Heart right ventricle (tissue), 16 donors: ENCODE measurements around the gene CPTP. TPM values are rescaled to one million over a fixed set of nuclear protein-coding genes. Genes with fewer than 3 reads are reported as not detected.

ENCODE experiments used
- ATAC-seq, 8 donors: fragments of 200-7000 bp; cut with Tn5 transposase; one replicate each; pipeline ENCODE4 v1.9.1; 2020; ENCODE audit warnings: mild to moderate bottlenecking in 8 of 8, moderate library complexity in 8 of 8, moderate number of reproducible peaks in 1 of 8
- DNase-seq, 2 donors: peaks; one replicate each; pipeline ENCODE4 v3.0.0-alpha.2; 2020
- H3K27ac ChIP-seq, 10 donors: fragments of 200-600 bp; sonication (generic) in 2 of 10; one replicate each; pipeline versions ENCODE4 v1.5.0 to v1.8.0; 2020 to 2022; ENCODE audit warnings: mild to moderate bottlenecking in 3 of 10
- H3K27me3 ChIP-seq, 7 donors: fragments of 200-600 bp; one replicate each; pipeline ENCODE4 v1.8.0; 2021 to 2022; ENCODE audit warnings: mild to moderate bottlenecking in 2 of 7
- H3K36me3 ChIP-seq, 9 donors: fragments of 200-600 bp; sonication (generic) in 1 of 9; one replicate each; pipeline versions ENCODE4 v1.5.0 to v1.8.0; 2020 to 2022; ENCODE audit warnings: mild to moderate bottlenecking in 2 of 9
- H3K4me1 ChIP-seq, 9 donors: fragments of 200-600 bp; sonication (generic) in 1 of 9; one replicate each; pipeline versions ENCODE4 v1.5.0 to v1.8.0; 2020 to 2022; ENCODE audit warnings: mild to moderate bottlenecking in 4 of 9
- H3K4me3 ChIP-seq, 10 donors: fragments of 200-600 bp; sonication (generic) in 2 of 10; one replicate each; pipeline versions ENCODE4 v1.5.0 to v1.8.0; 2020 to 2022; ENCODE audit warnings: mild to moderate bottlenecking in 7 of 10, moderate library complexity in 2 of 10
- H3K9me3 ChIP-seq, 11 donors: fragments of 200-600 bp in 10 of 11; sonication (generic) in 2 of 11; one replicate each; pipeline versions ENCODE4 v1.5.0 to v1.8.0; 2013 to 2022; ENCODE audit warnings: mild to moderate bottlenecking in 2 of 11, control low read depth in 1 of 11, moderate library complexity in 1 of 11
- WGBS, 2 donors: extraction: QIAGEN DNeasy Blood & Tissue Kit; methylation state at CpG; one replicate each; pipeline ENCODE4 v1.1.7; 2013; ENCODE audit warnings: inconsistent platforms in 1 of 2; 5-methylcytosine and 5-hydroxymethylcytosine counted together
- intact Hi-C, 10 donors: fragments of 100-400 bp; cut with DNase I; formaldehyde crosslinking; loops; one replicate each; pipeline versions ENCODE4 v1.11.1 to v1.14.2; 2022
- polyA plus RNA-seq, 2 donors: library from polyadenylated mRNA; stranded (reverse); fragments of 200-250 nt; gene quantifications; one replicate each; pipeline ENCODE4 v1.2.3, GENCODE V29; 2013
- total RNA-seq, 10 donors: library from RNA; stranded (reverse); fragmentation: NEBNext Ultra II Directional in 3 of 10; extraction: Animal tissue kit (Norgen Biotek cat#: 25700) in 3 of 10; gene quantifications; one replicate each; pipeline versions ENCODE4 v1.2.1 to v1.2.4, GENCODE V29; 2021 to 2023
- TF ChIP-seq, protein P1 (sequence below), 9 donors: fragments of 200-600 bp; sonication (generic) in 2 of 9; IDR thresholded peaks; one replicate each; pipeline versions ENCODE4 v1.5.0 to v1.8.0; 2021 to 2022; ENCODE audit warnings: antibody characterized with exemption in 9 of 9, mild to moderate bottlenecking in 5 of 9, moderate library complexity in 1 of 9
- donor health status: Arrhythmogenic right ventricular cardiomyopathy.
- donor health status: ischemic (EF 13 %, LVEDD 7.1; RV severe dilation, severe dysfunction).
- donor health status: healthy with polysubstance abuse.
- donor health status: DM: no; HTN: yes; CAD: no.
- donor health status: DM: no; HTN: no; CAD: no.
- donor health status: ischemic (EF 25% LVEDD 6.9; RV normal size, moderate dysfunction).
- donor health status: ischemic (EF 25% LVEDD 5.7; RV mildly dilated, moderate dysfunction).
- donor health status: healthy.
- donor health status: DM: yes; HTN: yes; CAD: no.
- donor health status: Ischemic cardiomyopathy.
- donor health status: ischemic (EF 35%, LVEDD 5.7; RV mildly dilated, moderate dysfunction).
- donor health status: nonischemic (EF 11% LVEDD 7.7; RV severe dilation, severe dysfunction).
- donor health status: DM: yes; HTN: yes; CAD: no.
- donor health status: PGD.
- donor health status: ischemic (EF 29% LVEDD 5.4; RV normal size, mild dysfunction).
- donor health status: nonischemic (EF 23%, LVEDD 6.1; RV moderate dilation, normal function).

CPTP gene
- total and polyA plus RNA-seq, 12 donors = 49.4 to 222 (median 65.4) TPM

DNA sequence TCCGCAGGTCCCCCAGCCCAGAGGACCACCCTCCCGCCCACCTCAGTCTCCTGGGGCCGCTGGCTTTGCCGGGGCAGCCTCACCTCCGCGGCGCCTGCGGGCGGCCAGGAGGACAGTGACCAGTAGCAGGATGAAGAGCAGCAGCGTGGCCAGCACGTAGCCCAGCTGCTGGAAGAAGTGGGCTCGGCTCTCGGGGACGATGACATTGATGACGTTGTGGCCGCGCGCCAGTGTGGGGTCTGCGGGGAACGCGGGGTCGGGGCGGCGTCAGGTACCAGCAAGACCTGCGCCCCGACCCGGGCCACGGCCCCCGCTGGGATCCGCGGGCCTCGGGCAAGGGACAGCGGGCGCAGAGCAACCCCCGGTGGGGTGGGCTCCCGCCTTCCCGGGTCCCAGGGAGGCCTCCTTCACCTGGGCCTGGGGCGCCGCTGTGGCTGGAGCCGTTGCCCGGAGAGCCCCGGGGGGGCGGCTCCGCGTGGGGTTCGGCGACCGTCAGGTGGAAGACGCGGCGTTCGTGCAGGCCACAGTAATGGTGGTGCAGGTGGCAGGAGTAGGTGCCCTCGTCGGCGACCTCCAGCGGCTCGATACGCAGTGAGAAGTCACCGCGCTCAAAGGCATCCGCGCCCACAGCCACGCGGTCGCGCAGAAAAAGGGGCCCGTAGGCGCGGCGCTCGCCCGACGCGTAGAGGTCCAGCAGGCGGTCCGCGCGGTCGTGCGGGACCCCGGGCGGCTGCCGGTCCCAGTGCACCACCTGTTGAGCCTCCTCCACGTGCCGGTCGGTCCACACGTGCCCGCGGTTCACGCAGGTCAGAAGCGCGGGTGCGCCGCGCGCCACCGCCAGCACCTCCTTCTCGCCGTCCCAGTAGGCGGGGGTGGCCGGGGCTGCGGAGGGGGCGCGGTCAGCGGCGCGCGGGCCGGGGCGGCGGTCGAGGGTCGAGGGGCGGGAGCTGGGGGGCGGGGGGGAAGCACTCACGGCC is 30.0 kb downstream of the CPTP start:
- intact Hi-C loops = loop anchor here in 1 of 10 donors (5.0 kb wide), 1 partner anchor 237 kb away; the partner anchor contains the start of gene C1orf159

DNA sequence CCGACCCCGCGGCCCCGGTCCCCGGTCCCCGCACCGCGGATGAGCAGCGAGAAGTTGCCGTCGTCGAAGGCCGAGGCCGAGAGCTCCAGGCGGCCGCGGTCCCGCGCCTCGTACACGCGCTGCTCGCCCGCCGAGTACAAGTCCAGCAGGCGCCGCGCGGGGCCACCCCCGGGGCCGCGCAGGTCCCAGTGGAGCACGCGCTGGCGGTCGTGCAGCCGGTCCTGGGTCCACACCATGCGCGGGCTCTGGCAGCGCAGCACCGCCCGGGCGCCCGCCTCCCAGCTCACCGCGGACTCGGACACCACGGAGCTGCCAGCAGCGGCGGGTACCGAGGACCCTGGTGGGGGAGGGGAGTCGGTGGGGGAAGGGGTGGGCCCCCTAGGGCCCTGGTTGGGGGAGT is 30.8 kb downstream of the CPTP start:
- peak overlapping the region in 8 of 10 donors; percentile 14 to 69 (median 40) for H3K4me3 ChIP-seq
- peaks cover 0 to 19% (median 0%) of the 10 kb centered on the region in 9 donors for H3K36me3 ChIP-seq
- H3K27ac ChIP-seq = peak overlapping the region in 3 of 10 donors; percentile 20 to 36 (median 34)
- TF ChIP-seq, protein P1, sequence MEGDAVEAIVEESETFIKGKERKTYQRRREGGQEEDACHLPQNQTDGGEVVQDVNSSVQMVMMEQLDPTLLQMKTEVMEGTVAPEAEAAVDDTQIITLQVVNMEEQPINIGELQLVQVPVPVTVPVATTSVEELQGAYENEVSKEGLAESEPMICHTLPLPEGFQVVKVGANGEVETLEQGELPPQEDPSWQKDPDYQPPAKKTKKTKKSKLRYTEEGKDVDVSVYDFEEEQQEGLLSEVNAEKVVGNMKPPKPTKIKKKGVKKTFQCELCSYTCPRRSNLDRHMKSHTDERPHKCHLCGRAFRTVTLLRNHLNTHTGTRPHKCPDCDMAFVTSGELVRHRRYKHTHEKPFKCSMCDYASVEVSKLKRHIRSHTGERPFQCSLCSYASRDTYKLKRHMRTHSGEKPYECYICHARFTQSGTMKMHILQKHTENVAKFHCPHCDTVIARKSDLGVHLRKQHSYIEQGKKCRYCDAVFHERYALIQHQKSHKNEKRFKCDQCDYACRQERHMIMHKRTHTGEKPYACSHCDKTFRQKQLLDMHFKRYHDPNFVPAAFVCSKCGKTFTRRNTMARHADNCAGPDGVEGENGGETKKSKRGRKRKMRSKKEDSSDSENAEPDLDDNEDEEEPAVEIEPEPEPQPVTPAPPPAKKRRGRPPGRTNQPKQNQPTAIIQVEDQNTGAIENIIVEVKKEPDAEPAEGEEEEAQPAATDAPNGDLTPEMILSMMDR (IDR thresholded peaks at IDR 0.05) = no peak
- DNase-seq (peak; percentile 23 to 62), ATAC-seq (peak in 1 of 8 donors; percentile 5)
- no peaks in the 10 kb centered on the region for H3K9me3 ChIP-seq
- H3K27me3 ChIP-seq = peaks cover 0 to 84% (median 57%) of the 10 kb centered on the region in 7 donors
- WGBS, 2 donors = 3 to 8% methylated on average over 44 to 52 of the region's 52 CpGs
- H3K4me1 ChIP-seq = peaks cover 14 to 71% (median 50%) of the 10 kb centered on the region in 9 donors
- intact Hi-C loops = loop anchor here in 1 of 10 donors (5.0 kb wide), 1 partner anchor 238 kb away; the partner anchor contains the start of gene C1orf159

More for the DNA sequence above, 30.0 kb downstream of the CPTP start:
- 25 to 33% methylated on average over 102 to 116 of the region's 116 CpGs for WGBS, 2 donors
- Histone ChIP-seq H3K9me3 (no peaks in the 10 kb centered on the region), H3K27me3 (peaks cover 0 to 75% (median 57%) of the 10 kb centered on the region in 7 donors), H3K4me3 (peak overlapping the region in 6 of 10 donors; percentile 27 to 69 (median 42)), H3K36me3 (peaks cover 0 to 19% (median 0%) of the 10 kb centered on the region in 9 donors), H3K4me1 (peaks cover 14 to 63% (median 46%) of the 10 kb centered on the region in 9 donors), H3K27ac (peak overlapping the region in 2 of 10 donors; percentile 20 to 75)
- ATAC-seq (no peak), DNase-seq (peak in 1 of 2 donors; percentile 20)
- TF ChIP-seq, protein P1 (IDR thresholded peaks at IDR 0.05) = no peak

DNA sequence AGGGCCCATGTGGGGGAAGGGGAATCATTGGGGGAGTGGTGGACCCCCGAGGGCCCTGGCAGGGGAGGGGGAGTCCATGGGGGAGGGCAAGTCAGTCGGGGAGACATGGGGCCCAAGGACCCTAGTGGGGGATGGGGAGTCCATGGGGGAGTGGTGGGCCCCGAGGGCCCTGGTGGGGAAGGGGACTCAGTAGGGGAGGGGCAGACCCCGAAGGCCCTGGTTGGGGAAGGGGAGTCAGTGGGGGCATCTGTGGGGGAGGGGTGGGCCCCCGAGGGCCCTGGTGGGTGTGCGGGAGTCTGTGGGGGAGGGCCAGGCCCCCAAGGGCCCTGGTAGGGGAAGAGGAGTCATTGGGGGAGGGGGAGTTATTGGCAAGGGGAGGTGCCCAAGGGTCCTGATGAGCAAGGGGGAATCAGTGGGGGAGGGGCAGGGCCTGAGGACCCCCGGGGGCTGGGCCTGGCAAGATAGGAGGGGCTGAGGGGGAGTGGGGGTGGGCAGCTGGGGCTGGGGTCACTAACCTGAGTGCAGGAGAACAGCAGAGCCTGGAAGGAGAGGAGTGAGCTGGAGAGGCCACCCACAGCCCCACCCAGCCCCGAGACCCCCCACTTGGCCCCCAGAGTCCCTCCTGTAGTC is 31.7 kb downstream of the CPTP start:
- H3K27ac ChIP-seq = peak overlapping the region in 6 of 10 donors; percentile 84 to 93 (median 87)
- intact Hi-C loops = loop anchor here in 1 of 10 donors (5.0 kb wide), 1 partner anchor 239 kb away; the partner anchor contains the start of gene C1orf159
- TF ChIP-seq, protein P1 (IDR thresholded peaks at IDR 0.05) = no peak
- ATAC-seq (no peak), DNase-seq (no peak)
- peaks cover 0 to 19% (median 0%) of the 10 kb centered on the region in 9 donors for H3K36me3 ChIP-seq
- peaks cover 14 to 79% (median 50%) of the 10 kb centered on the region in 9 donors for H3K4me1 ChIP-seq
- H3K9me3 ChIP-seq = no peaks in the 10 kb centered on the region
- H3K27me3 ChIP-seq = peaks cover 0 to 90% (median 59%) of the 10 kb centered on the region in 7 donors
- 48 to 75% methylated on average over 6 to 8 of the region's 8 CpGs for WGBS, 2 donors
- H3K4me3 ChIP-seq = peak overlapping the region in 9 of 10 donors; percentile 19 to 69 (median 52)
